Inflammatory macrophage (primary cell): ENCODE measurements around the gene CSPG5.

Experiments
- DNase-seq, 2 donors: peaks; one replicate each; pipeline ENCODE4 v3.0.0-alpha.2; 2020 to 2022
- total RNA-seq, 18 experiments: gene quantifications; one replicate each; lab custom pipeline; 2026; ENCODE audit warnings: mixed read lengths in 6 of 18, inconsistent platforms in 2 of 18; lab: John Stamatoyannopoulos, UW

The CSPG5 gene, protein sequence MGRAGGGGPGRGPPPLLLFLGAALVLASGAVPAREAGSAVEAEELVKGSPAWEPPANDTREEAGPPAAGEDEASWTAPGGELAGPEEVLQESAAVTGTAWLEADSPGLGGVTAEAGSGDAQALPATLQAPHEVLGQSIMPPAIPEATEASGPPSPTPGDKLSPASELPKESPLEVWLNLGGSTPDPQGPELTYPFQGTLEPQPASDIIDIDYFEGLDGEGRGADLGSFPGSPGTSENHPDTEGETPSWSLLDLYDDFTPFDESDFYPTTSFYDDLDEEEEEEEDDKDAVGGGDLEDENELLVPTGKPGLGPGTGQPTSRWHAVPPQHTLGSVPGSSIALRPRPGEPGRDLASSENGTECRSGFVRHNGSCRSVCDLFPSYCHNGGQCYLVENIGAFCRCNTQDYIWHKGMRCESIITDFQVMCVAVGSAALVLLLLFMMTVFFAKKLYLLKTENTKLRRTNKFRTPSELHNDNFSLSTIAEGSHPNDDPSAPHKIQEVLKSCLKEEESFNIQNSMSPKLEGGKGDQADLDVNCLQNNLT
- 0.17 to 7.6 (median 1.0) reads per million in 18 experiments for total RNA-seq

DNA sequence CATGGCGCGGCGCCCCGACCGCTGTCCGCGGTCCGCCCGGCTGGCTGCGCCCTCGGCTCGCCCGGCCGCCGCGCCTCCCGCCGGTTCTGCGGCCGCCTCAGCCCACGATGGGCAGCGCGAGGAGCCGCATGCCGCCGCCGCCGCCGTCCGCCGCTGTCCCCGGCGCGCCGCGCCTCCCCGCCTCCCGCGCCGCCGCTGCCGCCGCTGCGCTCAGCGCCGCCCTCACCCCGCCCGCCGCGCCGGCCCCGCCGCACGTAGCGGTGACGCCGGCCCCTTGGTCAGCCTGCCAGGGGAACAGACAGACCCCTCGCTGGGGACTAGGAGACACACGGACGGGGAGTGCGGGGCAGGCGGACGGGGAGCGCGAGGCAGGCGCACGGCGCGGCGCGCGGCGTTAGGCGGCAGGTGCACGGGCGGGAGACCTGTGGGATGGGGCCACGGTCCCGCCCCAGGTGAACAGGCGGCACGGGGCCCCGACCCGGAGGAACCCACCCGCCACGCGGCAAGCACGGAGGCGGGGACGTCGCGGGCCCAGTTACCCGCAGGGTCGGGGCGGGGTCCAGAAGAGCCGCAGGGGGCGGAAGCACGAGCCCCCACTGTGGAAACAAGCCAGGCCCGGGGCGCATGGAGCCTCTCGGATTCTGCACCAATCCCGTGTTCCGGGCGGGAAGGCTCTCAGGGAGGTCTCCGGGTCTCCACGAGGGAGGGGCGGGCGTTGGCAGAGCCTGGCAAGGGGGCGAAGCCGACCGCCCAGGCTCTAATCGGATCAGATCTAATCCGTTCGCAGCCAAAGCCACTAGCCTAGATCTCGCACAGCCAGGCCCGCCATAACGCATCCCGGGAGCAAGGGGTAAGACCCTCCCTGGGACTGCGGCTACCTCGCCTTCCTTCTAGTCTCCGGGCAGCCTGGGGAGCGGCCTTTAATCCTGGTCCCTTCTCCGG lies at the start of gene CSPG5:
Gene CSPG5 (minus strand): TSS at position 175 of the 942 bp plus-strand sequence. CDS start 172 bp downstream, at position 3.
- peak in 1 of 2 donors; percentile 43 for DNase-seq

DNA sequence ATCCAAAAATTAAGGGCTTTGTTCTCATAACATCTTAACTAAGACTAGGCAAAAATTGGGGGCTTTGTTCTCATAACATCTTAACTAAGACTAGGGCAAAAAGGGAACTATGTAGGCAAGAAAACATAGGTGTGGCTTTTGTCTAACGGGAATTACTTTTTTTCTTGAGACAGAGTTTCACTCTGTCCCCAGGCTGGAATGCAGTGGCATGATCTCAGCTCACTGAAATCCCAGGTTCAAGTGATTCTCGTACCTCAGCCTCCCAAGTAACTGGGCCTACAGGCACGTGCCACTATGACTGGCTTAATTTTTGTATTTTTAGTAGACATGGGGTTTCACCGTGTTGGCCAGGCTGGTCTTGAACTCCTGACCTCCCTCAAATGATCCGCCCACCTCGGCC lies 49.8 kb upstream of the CSPG5 start:
- DNase-seq = no peak

DNA sequence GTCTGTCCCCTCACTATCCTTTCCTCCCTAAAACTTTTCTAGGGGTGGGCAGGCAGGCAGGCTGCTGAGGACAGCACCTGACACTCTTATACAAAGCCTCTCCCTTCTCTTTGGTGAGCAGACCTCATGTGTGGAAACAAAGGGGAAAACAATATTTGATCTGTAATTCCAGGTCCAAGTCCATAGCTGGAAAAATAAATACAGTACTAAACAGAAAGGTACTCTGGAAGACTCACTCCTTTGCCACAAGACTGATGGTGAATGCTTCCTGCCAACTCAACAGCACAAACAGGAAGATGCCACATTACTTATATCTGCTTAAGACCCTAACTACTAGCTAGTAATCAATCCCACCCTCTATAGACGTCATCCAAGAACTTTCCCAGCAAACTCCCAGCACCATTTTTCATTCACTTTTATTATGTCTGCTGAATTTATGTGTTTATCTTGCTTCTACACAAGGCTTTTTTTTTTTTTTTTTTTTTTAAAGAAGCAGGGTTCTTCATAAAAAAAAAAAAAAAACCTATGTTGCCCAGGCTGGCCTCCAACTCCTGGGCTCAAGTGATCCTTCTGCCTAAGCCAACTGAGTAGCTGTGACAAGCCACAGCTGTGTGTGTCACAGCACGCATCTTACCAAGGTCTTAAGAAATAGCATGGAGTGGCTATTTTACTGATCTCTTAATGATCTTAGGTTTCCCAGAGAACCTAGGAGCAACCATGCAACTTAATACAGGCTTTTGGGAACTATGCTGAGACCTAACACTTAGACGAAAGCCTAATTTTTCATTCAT lies 44.2 kb upstream of the CSPG5 start:
- no peak for DNase-seq

DNA sequence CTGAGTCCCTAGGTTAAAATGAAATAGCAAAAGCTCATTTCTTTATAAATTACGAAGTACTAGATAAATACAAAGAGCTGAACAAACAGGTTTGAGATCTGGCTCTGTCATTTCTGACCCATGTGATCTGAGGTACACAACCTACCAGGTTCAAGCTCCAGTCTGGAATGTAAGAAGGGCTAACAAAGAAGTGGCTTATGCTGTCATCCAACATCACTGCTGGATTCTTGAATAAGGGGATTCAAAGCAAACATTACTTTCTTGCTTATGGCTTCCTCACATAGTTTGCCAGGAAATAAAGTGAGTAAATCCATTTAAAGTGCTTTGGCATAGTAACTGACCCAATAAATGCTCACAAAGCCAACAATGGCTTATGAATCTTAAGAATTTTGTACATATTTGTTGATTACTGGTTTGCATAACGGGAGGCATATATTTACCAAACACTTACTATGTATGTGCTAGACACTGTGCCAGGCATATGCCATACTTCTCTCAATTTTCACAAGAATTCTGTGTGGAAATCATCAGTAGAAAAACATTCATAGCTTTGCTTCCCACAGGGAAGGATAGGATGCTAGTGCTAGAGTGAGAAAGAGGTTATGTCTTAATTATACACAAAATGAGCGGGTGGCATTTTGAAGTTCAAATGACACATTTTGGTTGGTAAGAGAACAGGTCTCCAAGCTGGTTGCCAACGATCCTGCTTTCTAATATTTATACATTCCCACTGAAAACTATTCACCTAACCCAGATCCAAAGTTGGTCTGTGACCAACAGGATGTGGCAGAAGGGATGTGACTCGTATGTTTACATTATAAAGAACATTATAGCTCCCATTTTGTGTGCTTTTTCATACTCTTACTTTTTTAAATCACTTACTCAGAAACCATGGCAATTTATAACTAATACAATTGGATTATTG lies 38.7 kb upstream of the CSPG5 start:
- DNase-seq = no peak

DNA sequence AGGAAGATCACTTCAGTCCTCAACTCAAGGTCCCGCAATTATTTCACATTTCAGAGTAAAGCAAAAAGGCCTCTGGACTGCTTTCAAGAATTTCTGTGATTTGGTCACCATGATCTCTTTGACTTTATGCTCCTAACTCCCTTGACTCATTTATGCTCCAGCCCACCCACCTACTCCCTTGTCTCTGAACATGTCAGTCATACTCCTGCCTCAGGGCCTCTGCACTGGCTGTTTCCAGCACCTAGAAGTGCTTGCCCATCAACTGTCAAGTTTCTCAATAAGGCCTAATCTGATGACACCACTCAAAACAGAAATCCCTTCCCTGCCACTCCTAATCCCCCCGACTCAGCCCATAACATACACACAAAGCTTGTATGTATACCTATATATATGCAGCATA lies 36.1 kb upstream of the CSPG5 start:
- DNase-seq = no peak

DNA sequence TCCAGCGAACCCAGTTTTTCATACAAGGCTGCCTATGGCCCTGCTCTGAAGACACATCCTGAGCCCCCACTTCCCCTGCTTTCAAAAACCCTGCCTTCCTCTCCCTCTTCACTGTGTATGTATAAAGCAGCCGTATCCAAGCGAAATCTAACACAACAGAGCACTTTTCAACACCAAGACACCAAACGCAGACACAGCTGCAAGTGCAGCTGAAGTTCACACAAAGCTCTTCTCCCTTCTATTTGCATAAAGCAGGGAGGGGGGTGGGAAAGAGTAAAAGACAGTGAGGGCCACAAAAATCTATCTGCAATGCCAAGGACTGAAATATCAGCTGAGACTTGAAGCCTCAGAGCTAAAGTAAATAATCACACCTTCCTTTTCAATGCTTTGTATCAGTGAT lies 35.1 kb upstream of the CSPG5 start:
- no peak for DNase-seq

DNA sequence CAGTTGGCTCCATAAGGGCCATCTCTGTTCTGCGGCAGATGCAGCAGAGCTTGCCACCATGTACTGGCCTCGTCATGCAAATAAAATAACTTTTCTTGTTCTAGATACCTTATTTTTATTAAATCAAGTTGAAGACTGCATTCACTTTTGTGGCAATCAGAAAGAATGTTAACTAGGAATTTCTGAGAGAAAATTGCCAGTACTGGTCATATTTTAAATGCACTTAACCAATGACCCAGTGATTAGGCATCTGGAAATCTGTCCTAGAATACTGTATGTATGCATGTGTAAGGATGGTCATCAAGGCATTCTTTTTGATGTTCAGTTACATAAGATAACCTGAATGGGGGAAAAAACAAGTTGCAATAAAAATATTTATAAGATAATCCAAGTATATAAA lies 34.2 kb upstream of the CSPG5 start:
- DNase-seq = no peak

DNA sequence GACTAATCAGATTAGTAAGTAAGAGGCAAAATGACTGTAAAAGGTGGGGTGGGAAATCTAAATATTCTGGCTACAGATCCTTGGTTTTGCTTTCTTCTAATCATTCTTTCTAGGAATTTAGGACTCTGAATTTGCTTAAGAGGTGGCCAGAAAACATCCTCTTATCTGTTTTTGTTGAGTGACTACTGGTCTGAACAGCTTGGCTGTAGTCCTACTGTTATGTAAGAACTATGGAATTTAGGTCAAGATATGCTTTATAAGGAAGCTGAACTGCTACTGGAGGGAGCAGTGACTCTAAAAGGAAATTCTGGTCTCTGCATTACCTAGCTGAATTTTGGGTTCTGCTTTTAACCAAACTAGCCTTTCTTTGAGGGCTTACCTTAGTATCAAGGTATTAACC lies 33.5 kb upstream of the CSPG5 start:
- no peak for DNase-seq

DNA sequence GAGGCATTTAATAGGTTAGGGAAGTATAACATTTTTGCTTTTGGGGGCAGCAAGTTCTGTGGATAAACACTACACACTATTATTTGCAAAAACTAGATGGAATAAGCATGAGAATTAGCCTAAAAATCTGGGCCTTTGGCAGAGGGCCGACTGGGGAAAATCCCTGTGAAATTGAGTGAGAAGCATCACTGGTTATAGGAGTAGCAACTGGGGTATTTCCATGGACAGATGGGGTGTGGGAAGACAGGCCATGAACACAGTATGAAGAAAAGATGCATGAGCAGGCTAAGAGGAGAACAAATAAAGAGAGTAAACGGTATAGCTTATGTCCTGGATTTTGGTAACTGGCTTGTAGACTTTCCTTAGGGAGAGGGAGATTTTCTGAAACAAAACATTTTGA lies 32.9 kb upstream of the CSPG5 start:
- DNase-seq = no peak

DNA sequence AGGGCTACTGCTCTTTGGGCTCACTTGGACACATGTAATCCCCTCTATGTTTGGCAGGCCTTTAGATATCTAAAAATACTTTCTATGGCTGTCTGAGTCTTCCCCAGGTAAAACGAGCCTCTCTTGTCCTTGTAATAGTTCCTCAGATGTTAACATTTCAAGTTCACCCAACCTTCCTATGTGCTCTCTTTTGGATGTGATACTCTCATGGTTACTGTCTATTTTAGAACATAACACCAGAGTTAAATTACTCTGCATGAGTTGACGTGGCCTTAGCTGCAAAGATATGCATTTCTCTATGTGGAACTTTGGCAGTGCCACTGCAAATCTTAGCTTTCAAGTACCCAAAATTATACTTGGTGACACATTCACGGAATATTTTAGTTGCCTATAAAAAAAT lies 31.9 kb upstream of the CSPG5 start:
- no peak for DNase-seq

DNA sequence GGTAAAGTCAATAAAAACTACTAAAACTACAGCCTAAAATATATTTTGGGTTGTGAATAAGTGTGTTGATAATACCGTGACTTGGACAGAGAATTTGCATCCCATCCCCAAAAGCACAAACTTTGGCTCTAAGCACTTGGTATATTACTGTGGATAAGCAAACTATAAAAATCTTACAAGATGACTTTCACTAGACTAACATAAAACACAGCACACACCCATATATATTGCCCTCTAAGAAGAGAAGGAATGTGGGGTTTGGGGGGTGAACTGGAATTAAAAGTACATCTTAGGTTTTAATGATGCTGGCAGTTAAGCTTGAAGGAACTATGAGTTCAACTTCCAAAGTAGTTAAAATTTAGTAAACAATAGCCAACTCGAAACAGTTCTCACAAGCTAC lies 28.7 kb upstream of the CSPG5 start:
- DNase-seq = no peak

DNA sequence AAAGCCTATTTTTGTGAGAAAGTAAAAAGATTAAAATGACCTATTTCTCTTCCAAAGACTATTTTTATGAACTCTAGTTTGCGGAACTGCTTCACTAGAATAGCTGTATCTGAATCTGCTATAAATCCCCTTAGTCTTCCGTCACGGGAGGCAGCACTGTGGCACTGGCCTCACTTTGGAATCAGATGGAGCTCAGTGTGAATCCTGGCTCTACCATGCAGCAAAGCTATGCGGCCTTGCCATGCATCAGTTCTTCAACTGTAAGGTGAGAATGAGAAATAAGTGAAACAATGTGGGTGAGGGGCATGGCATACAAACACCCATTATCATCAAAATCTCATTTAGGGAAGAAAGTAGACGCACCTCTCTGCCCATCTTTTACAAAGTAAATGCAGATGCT lies 27.5 kb upstream of the CSPG5 start:
- DNase-seq = no peak

DNA sequence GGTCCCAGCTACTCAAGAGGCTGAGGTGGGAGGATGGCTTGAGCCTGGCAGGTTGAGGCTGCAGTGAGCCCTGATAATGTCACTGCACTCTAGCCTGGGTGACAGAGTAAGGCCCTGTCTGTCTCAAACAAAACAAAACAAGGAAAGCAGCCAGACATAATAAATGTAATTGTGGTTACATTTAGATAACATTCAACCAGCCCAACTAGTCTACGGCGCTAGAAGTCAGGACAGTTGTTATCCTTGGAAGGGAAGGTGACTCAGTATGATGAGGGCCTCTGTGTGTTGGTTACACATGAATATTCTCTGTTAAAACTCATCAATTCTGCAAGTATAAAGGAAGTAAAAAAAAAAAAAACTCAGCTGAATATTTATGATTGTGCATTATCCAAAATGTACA lies 27.0 kb upstream of the CSPG5 start:
- DNase-seq = no peak

DNA sequence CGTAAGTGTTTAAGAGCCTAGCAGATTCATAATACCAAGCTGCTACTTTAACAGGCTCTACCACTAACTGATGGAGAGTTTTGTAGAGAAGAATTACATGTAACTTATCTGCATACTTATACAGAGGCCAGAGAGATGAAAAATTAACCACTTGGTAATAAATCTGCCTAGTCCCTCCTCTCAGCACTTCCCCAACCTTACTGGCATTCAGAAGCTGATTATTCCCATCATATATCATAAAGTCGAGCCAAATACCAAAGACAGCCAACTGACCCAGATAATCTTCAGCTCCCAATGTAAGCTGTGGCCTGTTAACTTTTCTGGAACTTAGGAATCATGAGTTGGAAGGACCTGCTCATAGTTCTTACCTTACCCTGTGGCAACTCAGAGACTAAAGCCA lies 25.5 kb upstream of the CSPG5 start:
- DNase-seq = no peak

DNA sequence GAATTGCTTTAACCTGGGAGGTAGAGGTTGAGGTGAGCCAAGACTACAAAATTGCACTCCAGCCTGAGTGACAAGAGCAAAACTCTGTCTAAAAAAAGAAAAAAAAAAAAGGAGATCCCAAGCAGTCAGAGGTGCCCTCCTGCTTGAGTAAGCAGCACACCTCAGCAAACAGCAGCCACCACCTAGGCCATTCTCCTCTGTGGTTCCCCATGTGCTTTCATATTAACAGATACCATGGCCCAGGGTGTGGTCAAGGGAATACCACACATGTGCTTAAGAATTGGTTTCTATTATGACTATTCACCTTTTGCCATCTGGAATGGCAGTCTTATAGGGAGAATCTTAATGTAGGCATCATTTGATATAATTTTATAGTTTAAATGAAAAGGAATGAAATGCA lies 24.7 kb upstream of the CSPG5 start:
- no peak for DNase-seq

DNA sequence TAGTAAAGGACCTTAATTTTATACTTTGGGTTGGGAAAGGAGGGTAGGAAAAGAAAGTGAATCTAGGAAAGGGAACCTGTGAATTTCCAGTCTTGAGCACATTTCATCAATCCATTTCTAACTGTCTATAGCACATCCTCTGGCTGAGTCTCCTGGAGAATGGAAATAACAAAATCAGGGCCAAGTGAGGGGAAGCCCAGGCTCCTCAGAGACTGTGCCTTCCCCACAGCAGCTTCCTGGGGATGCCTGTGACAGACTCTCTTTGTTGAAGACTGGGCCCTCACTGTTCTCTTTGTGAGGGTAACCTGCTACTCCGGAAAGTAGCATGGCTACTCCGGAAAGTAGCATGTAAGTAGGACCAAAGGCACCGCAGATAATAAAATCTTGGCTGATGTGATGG lies 22.6 kb upstream of the CSPG5 start:
- DNase-seq = no peak

DNA sequence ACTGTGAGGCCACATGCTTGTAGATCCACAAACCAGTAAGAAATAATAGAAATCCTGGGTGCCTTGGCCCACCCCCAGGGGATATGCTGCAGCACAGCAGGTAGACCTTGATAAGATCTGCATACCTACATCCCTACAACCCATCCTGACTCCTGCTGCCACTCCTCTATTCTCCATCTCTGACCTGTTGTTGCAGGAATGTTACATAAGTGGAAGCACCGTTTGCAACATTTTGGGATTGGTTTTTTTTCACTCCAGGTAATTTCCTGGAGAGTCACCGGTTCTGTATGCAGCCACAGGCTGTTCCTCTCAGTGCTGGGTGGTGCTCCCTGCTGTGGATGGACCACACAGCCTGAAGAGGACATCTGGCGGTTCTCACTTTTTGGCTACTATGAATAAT lies 16.1 kb upstream of the CSPG5 start:
- DNase-seq = no peak

DNA sequence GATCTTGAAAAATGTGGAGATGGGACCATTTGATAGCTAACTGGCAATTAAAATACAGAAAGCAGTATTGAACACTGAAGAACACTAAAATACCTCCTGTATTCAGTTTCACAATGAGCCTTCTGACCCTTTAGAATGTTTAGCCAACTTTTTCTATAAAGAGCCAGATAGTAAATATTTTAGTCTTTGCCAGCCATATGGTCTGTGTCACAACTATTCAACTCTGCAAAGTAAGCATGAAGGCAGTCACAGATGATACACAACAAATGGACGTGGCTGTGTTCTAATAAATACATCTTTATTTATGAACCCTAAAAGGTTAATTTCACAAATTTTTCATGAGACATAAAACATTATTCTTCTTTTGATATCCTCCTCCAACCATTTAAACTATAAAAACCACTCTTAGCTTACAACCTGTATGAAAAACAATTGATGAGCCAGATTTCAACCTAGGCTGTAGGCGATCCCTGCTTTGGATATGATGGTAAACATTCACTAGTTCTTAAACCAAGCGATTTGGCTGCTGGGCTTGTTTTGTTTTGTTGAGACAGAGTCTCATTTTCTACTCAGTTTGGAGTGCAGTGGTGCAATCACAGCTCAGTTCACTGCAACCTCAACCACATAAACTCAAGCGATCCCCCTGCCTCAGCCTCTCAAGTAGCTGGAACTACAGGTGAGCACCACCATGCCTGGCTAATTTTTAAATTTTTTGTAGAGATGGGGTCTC lies 13.6 kb upstream of the CSPG5 start:
- no peak for DNase-seq

DNA sequence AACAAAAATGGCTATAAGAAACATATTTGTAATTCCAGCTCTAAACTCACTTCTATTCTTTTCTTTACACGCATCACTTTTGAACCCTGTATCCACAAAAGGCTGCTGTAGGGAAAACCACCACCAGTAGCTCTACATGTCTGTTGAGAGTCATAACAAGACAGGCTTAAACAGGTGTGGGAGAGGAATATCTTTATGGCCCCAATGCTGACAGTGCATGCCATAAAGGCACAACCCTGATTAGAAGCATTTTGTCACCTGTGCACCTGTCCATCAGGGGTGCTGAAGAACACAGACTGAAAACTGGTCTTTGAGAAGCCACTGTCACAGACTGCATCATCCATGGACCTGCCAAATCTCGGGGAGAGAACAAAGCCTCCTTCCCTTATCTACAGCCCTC lies 11.6 kb upstream of the CSPG5 start:
- DNase-seq = no peak

DNA sequence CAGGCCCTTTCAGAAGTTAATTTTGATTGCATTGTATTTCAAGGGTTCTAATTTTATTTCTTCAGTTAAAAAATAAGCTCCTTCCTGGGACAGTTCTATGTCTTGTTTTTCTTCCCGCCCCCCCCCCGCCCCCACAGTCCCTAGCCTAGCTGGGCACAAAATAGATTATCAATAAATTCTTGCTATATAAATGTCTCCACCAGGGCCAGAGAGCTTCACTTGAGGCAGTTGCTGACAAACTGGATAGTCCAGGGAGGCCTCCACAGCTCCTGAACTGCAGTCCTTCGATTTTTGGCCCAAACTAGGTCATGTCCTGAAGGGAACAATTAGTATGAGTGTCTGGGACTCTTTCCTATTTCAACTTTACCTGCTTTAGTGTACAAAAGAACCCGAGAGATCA lies 9.9 kb upstream of the CSPG5 start:
- no peak for DNase-seq

DNA sequence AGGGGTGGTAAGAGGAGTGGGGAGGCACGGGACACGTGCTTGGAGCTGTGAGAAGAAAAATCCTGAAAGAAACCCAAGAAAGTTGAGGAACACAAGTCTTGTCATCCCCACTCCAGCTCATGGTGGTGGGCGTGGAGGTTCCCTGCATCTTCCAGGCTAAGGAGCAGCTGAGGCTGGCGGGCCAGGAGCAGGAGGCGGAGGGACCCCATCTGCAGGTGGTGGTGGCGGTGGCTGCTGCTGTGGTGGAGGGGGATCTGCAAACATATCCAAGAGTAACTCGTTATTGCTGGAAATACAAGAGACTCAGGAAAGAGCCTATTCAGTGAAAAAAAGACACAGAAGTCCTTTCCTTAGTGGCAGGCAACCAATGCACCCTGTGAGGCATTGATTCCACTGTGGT lies 9.4 kb upstream of the CSPG5 start:
- no peak for DNase-seq
